ENCODE measurements around the gene MSANTD4. TPM values are rescaled to one million over a fixed set of nuclear protein-coding genes. Genes with fewer than 3 reads are reported as not detected.

The MSANTD4 gene
- 28.0 and 40.0 TPM in 2 replicates for total RNA-seq (ENCODE audit: low replicate concordance)

DNA sequence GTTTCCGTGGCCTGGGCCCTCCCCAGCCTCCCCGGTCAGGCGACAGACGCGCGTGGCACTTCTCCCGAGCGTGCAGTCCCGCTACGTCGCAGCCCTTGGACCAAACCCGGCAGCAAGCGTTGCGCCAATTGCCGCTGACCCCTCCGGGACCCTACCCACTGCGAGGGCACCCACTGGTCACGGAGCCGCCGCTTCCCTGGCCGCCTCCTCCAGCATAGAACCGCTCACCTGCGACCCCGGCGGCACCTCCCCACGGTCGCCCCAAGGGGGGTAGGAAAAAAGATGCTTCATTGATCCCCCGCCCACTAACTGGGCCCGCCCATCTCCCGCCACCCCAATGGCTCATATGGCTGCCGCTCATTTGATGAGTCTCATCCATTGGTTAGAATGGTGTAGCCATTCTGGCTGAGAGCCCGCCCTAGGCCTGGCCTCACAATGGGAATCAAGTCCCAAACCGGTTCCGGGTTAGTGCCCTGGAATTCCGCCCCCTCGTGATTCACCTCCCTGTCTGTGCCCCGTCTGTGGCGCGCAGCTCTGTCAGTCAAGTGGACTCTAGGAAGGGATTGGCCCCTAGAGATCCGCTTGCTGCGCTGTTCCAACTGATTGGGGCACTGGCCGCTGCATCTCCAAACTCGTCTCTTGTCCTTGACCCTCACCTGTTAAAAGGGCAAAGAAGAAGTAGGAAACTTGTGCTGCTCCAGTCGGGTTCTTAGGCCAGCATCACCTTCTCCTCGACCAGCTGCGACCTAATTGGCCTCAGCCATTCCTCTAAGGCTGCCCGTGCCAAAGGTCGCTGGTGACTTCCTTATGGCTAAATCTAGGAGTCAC is at the start of gene MSANTD4:
Gene MSANTD4, minus strand, starts transcription at position 274 of the 828 bp plus-strand sequence. CDS start 11,323 bp downstream, outside the sequence.

Other genes starting within 250 kb of the MSANTD4 start
- gene KBTBD3, start 55.1 kb upstream of the MSANTD4 start, total RNA-seq (ENCODE audit: low replicate concordance): 2.3 and 21.1 TPM in 2 replicates
- 42.6 and 52.8 TPM in 2 replicates for gene AASDHPPT, start 55.4 kb upstream of the MSANTD4 start, total RNA-seq (ENCODE audit: low replicate concordance)

All from smooth muscle cell of the coronary artery (primary cell).